GM12878 (cell line): ENCODE measurements around the gene SGIP1. TPM values are rescaled to one million over a fixed set of nuclear protein-coding genes. Genes with fewer than 3 reads are reported as not detected.

Experiments
- ATAC-seq: fragments of 200-7000 bp; cut with Tn5 transposase; 3 replicates; pipeline ENCODE4 v1.9.1; 2020; ENCODE audit warnings: mild to moderate bottlenecking, moderate library complexity
- BruUV-seq: library from RNA; stranded (reverse); fragments of 400-500 nt; replicated peaks from 2 replicates; lab custom pipeline; 2021; lab: Mats Ljungman, UMichigan
- CTCF ChIA-PET: fragments of 300-600 bp; sonication (Branson Sonifier 250); formaldehyde crosslinking; extraction: SDS; loops from one replicate; lab custom pipeline; 2021; ENCODE audit warnings: inconsistent platforms; lab: Yijun Ruan, JAX
- POLR2A ChIA-PET: fragments of 350-600 bp; formaldehyde crosslinking; extraction: SDS; loops from one replicate; lab custom pipeline; 2021; ENCODE audit warnings: inconsistent platforms; lab: Charles Lee
- RAD21 ChIA-PET: fragments of 300-600 bp; sonication (Branson Sonifier 250); formaldehyde crosslinking; loops from one replicate; lab custom pipeline; 2023; ENCODE audit warnings: antibody characterized with exemption; ENCODE audit not compliant: unreplicated experiment; lab: Charles Lee
- SMC1A ChIA-PET: fragments of 300-600 bp; sonication (Branson Sonifier 250); formaldehyde crosslinking; loops from one replicate; lab custom pipeline; 2023; ENCODE audit not compliant: unreplicated experiment, uncharacterized antibody; lab: Charles Lee
- DNase-seq: peaks from one replicate; pipeline ENCODE4 v3.0.0-alpha.2; 2011; ENCODE audit warnings: low read depth, low spot score
- FAIRE-seq: peaks from 3 replicates; lab custom pipeline; 2011; peaks lifted over from hg19 to GRCh38; lab: Jason Lieb, UNC
- H2AFZ ChIP-seq: 2 replicates; pipeline ENCODE4 v1.6.0; 2011; ENCODE audit warnings: low read depth, low read length, control low read depth; ENCODE audit not compliant: control insufficient read depth
- H3K27ac ChIP-seq: 2 replicates; pipeline ENCODE4 v1.5.1; 2011; ENCODE audit warnings: control low read depth; ENCODE audit not compliant: control insufficient read depth, insufficient read depth
- H3K27me3 ChIP-seq, 2 experiments: replicated peaks in 1 of 2; 2 replicates each; pipeline versions ENCODE4 v1.6.0 to v1.6.1; 2011; ENCODE audit warnings: low read length in 1 of 2; ENCODE audit not compliant: control insufficient read depth in 2 of 2, insufficient read depth in 2 of 2
- H3K36me3 ChIP-seq, 2 experiments: 2 replicates each; pipeline ENCODE4 v1.5.1; 2011; ENCODE audit warnings: low read length in 1 of 2; ENCODE audit not compliant: control insufficient read depth in 2 of 2, insufficient read depth in 2 of 2
- H3K4me1 ChIP-seq: 2 replicates; pipeline ENCODE4 v1.6.1; 2011; ENCODE audit warnings: mild to moderate bottlenecking, low read length, moderate library complexity, mixed read lengths; ENCODE audit not compliant: control insufficient read depth, insufficient read depth
- H3K4me2 ChIP-seq: 2 replicates; pipeline ENCODE4 v1.6.0; 2011; ENCODE audit warnings: control low read depth; ENCODE audit not compliant: control insufficient read depth, insufficient read depth
- H3K4me3 ChIP-seq: fragments of 200-600 bp; sonication (generic); 2 replicates; pipeline ENCODE4 v1.5.1; 2016
- H3K79me2 ChIP-seq: 2 replicates; pipeline ENCODE4 v1.6.0; 2011; ENCODE audit warnings: low read length; ENCODE audit not compliant: control insufficient read depth, insufficient read depth
- H3K9ac ChIP-seq: 2 replicates; pipeline ENCODE4 v1.8.0; 2011; ENCODE audit warnings: low read length, control low read depth, mixed read lengths; ENCODE audit not compliant: control insufficient read depth, insufficient read depth
- H3K9me3 ChIP-seq: replicated peaks from 3 replicates; pipeline ENCODE4 v1.5.1; 2011; ENCODE audit warnings: mild to moderate bottlenecking, low read length; ENCODE audit not compliant: control insufficient read depth, insufficient read depth
- H4K20me1 ChIP-seq: 2 replicates; pipeline ENCODE4 v1.6.0; 2011; ENCODE audit not compliant: control insufficient read depth, insufficient read depth
- ASH2L ChIP-seq: fragments of 300-600, 200-600 bp; sonication (generic); IDR thresholded peaks from 2 replicates; pipeline ENCODE4 v1.6.1; 2017; ENCODE audit warnings: low read depth, mild to moderate bottlenecking, borderline replicate concordance
- BCL11A ChIP-seq: IDR thresholded peaks from 2 replicates; pipeline ENCODE4 v1.6.1; 2011; ENCODE audit warnings: low read depth, low read length
- DPF2 ChIP-seq: fragments of 450-650 bp; IDR thresholded peaks from 2 replicates; pipeline ENCODE4 v1.6.1; 2017; ENCODE audit warnings: mild to moderate bottlenecking
- KLF5 ChIP-seq: fragments of 450-650 bp; IDR thresholded peaks from 2 replicates; pipeline ENCODE4 v1.6.1; 2014; ENCODE audit warnings: mild to moderate bottlenecking; ENCODE audit not compliant: partially characterized antibody
- MEF2B ChIP-seq: fragments of 450-650 bp; IDR thresholded peaks from 2 replicates; pipeline ENCODE4 v1.6.1; 2018; ENCODE audit warnings: mild to moderate bottlenecking, moderate library complexity; ENCODE audit not compliant: partially characterized antibody, poor library complexity, severe bottlenecking
- POLR2A ChIP-seq: IDR thresholded peaks from 2 replicates; pipeline ENCODE4 v1.6.1; 2011; ENCODE audit warnings: low read depth, mild to moderate bottlenecking, low read length
- POLR2AphosphoS2 ChIP-seq: IDR thresholded peaks from 2 replicates; pipeline ENCODE4 v1.6.1; 2011; ENCODE audit warnings: low read depth, mild to moderate bottlenecking, low read length, improper control_type of control experiment, moderate library complexity
- SP1 ChIP-seq: IDR thresholded peaks from one replicate; pipeline ENCODE4 v1.6.1; 2011; ENCODE audit warnings: low read depth, low read length
- TCF7 ChIP-seq: IDR thresholded peaks from 2 replicates; pipeline ENCODE4 v1.6.1; 2014; ENCODE audit warnings: antibody characterized with exemption, borderline replicate concordance
- WRNIP1 ChIP-seq: IDR thresholded peaks from 2 replicates; pipeline ENCODE4 v1.6.1; 2011; ENCODE audit warnings: low read depth, low read length, improper control_type of control experiment, borderline replicate concordance
- in situ Hi-C: fragments of 300-500 bp; cut with MboI; formaldehyde crosslinking; loops from 9 replicates; pipeline ENCODE4 v1.14.3; 2018; ENCODE audit warnings: mixed read lengths
- intact Hi-C: fragments of 100-400 bp; cut with micrococcal nuclease; formaldehyde crosslinking; loops from one replicate; pipeline ENCODE4 v1.14.2; 2022; ENCODE audit not compliant: unreplicated experiment
- polyA plus RNA-seq, 11 experiments: library from polyadenylated mRNA; depleted of rRNA in 4 of 11; unstranded in 6 of 11; stranded (reverse) in 5 of 11; fragments of >200 nt; fragmentation: Nextera tagmentation in 4 of 11; fragmentation: Illumina TruSeq in 1 of 11; extraction: Ambion mirVana in 4 of 11; extraction: Trizol in 1 of 11; gene quantifications; 1 replicate in 1 of 11; 2 replicates in 10 of 11; pipeline versions ENCODE4 v1.2.1 to v1.2.3, GENCODE V29; 2011 to 2016; ENCODE audit warnings: inconsistent platforms in 2 of 11, missing spikeins in 2 of 11, low read depth in 1 of 11
- total RNA-seq, 4 experiments: library from RNA; depleted of rRNA in 3 of 4; stranded (reverse); fragments of >200 nt in 3 of 4; fragmentation: Illumina TruSeq in 1 of 4; extraction: Trizol in 1 of 4; gene quantifications; 2 replicates each; pipeline versions ENCODE4 v1.2.1 to v1.2.3, GENCODE V29; 2013 to 2021
- TF ChIP-seq, protein P1 (sequence below): IDR thresholded peaks from 2 replicates; pipeline ENCODE4 v1.6.1; 2011; ENCODE audit warnings: mild to moderate bottlenecking, low read depth, low read length, moderate library complexity; ENCODE audit not compliant: insufficient replicate concordance
- TF ChIP-seq, protein P2 (sequence below): fragments of 450-650 bp; conservative IDR thresholded peaks from 2 replicates; pipeline ENCODE4 v1.6.1; 2017; ENCODE audit warnings: mild to moderate bottlenecking, moderate library complexity
- TF ChIP-seq, protein P3 (sequence below): fragments of 450-650 bp; formaldehyde crosslinking; IDR thresholded peaks from 2 replicates; pipeline ENCODE4 v1.4.0; 2020; ENCODE audit warnings: mild to moderate bottlenecking, moderate library complexity

Gene SGIP1
- total and polyA plus RNA-seq, 10 of the 15 experiments (the other 5 are each of a cell fraction or from before 2014, with no cell fraction given) = 0.15 TPM; not detected in 9

DNA sequence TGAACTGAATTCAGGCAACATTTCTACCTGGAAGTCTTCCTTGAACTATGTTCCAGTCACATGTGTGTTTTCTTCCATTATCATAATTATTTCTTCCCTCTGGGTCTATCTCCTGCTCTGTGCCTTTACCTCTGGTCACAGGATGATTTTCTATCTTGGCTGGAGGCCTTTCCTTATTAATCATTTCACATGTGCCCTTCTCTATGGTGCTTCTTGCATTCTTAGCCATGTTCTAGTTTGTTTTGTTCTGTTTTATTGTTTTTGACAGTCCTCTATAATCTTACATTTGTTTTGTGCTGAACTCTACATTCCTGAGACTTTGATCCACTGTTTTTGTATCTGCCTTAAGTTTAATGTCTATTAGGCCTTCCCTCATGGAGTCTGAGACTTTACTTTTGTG, 51.0 kb downstream of the SGIP1 start:
- ATAC-seq (no peak), DNase-seq (no peak), FAIRE-seq (no peak)
- H3K9ac ChIP-seq = no peak overlapping the region
- intact Hi-C loops = no loop called here
- H3K4me1 ChIP-seq = no peaks in the 10 kb centered on the region
- ChIA-PET RAD21 (no interaction called here), CTCF (no interaction called here), SMC1A (no interaction called here), POLR2A (no interaction called here)
- no peak overlapping the region for H3K4me2 ChIP-seq
- H3K27me3 ChIP-seq = no peaks in the 10 kb centered on the region
- no peak for TF ChIP-seq POLR2AphosphoS2
- TF ChIP-seq, protein P1, sequence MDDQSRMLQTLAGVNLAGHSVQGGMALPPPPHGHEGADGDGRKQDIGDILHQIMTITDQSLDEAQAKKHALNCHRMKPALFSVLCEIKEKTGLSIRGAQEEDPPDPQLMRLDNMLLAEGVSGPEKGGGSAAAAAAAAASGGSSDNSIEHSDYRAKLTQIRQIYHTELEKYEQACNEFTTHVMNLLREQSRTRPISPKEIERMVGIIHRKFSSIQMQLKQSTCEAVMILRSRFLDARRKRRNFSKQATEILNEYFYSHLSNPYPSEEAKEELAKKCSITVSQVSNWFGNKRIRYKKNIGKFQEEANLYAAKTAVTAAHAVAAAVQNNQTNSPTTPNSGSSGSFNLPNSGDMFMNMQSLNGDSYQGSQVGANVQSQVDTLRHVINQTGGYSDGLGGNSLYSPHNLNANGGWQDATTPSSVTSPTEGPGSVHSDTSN = no peak
- TF ChIP-seq, protein P2, sequence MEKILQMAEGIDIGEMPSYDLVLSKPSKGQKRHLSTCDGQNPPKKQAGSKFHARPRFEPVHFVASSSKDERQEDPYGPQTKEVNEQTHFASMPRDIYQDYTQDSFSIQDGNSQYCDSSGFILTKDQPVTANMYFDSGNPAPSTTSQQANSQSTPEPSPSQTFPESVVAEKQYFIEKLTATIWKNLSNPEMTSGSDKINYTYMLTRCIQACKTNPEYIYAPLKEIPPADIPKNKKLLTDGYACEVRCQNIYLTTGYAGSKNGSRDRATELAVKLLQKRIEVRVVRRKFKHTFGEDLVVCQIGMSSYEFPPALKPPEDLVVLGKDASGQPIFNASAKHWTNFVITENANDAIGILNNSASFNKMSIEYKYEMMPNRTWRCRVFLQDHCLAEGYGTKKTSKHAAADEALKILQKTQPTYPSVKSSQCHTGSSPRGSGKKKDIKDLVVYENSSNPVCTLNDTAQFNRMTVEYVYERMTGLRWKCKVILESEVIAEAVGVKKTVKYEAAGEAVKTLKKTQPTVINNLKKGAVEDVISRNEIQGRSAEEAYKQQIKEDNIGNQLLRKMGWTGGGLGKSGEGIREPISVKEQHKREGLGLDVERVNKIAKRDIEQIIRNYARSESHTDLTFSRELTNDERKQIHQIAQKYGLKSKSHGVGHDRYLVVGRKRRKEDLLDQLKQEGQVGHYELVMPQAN = no peak
- H4K20me1 ChIP-seq = no peaks in the 10 kb centered on the region
- no peak overlapping the region for H3K4me3 ChIP-seq
- H3K9me3 ChIP-seq = no peaks in the 10 kb centered on the region
- H2AFZ ChIP-seq = no peak overlapping the region
- in situ Hi-C loops = no loop called here
- H3K79me2 ChIP-seq = no peaks in the 10 kb centered on the region
- H3K27ac ChIP-seq = no peak overlapping the region
- H3K36me3 ChIP-seq = no peaks in the 10 kb centered on the region
- BruUV-seq = no TSS peak

DNA sequence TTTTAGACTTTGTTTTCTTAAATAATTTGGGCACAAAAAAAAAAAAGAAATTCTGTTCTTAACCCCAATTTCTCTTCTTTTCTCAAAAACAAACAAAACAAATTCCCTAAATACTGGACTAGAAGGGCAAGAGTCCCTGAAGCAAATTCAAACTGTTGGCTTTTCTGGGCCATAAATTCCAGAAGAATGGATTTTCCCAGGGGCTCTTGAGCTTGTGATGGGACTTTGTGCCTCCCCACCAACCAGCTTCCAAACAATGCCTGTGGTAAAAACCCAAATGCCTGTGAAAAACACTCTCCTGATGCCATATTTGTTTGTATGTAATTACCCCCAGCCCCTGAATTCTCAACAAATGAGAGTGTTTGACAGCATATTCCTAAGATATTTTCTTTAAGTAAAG, 55.4 kb downstream of the SGIP1 start:
- no peak for ATAC-seq
- Histone ChIP-seq H3K79me2 (no peaks in the 10 kb centered on the region), H3K36me3 (no peaks in the 10 kb centered on the region), H3K9me3 (no peaks in the 10 kb centered on the region), H3K4me2 (no peak overlapping the region), H4K20me1 (no peaks in the 10 kb centered on the region), H3K4me3 (no peak overlapping the region), H3K27ac (no peak overlapping the region), H3K4me1 (no peaks in the 10 kb centered on the region), H3K9ac (no peak overlapping the region), H2AFZ (no peak overlapping the region), H3K27me3 (no peaks in the 10 kb centered on the region)
- intact Hi-C loops = no loop called here
- ChIA-PET CTCF (no interaction called here), SMC1A (no interaction called here), POLR2A (no interaction called here), RAD21 (no interaction called here)
- BruUV-seq = no TSS peak
- no peak for DNase-seq
- in situ Hi-C loops = no loop called here
- no peak for FAIRE-seq
- TF ChIP-seq BCL11A (no peak), WRNIP1 (no peak), KLF5 (no peak), MEF2B (no peak), DPF2 (no peak), POLR2A (no peak), ASH2L (no peak), TCF7 (no peak), SP1 (no peak)
- TF ChIP-seq, protein P3, sequence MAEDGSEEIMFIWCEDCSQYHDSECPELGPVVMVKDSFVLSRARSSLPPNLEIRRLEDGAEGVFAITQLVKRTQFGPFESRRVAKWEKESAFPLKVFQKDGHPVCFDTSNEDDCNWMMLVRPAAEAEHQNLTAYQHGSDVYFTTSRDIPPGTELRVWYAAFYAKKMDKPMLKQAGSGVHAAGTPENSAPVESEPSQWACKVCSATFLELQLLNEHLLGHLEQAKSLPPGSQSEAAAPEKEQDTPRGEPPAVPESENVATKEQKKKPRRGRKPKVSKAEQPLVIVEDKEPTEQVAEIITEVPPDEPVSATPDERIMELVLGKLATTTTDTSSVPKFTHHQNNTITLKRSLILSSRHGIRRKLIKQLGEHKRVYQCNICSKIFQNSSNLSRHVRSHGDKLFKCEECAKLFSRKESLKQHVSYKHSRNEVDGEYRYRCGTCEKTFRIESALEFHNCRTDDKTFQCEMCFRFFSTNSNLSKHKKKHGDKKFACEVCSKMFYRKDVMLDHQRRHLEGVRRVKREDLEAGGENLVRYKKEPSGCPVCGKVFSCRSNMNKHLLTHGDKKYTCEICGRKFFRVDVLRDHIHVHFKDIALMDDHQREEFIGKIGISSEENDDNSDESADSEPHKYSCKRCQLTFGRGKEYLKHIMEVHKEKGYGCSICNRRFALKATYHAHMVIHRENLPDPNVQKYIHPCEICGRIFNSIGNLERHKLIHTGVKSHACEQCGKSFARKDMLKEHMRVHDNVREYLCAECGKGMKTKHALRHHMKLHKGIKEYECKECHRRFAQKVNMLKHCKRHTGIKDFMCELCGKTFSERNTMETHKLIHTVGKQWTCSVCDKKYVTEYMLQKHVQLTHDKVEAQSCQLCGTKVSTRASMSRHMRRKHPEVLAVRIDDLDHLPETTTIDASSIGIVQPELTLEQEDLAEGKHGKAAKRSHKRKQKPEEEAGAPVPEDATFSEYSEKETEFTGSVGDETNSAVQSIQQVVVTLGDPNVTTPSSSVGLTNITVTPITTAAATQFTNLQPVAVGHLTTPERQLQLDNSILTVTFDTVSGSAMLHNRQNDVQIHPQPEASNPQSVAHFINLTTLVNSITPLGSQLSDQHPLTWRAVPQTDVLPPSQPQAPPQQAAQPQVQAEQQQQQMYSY = no peak
